Activated CD4-positive, CD25-positive, alpha-beta regulatory T cell (primary cell): Measurements from ENCODE around the gene SAMD14.

Experiments used
- DNase-seq, 4 experiments: peaks; one replicate each; lab custom pipeline; 2025; lab: John Stamatoyannopoulos, UW

SAMD14 gene

DNA sequence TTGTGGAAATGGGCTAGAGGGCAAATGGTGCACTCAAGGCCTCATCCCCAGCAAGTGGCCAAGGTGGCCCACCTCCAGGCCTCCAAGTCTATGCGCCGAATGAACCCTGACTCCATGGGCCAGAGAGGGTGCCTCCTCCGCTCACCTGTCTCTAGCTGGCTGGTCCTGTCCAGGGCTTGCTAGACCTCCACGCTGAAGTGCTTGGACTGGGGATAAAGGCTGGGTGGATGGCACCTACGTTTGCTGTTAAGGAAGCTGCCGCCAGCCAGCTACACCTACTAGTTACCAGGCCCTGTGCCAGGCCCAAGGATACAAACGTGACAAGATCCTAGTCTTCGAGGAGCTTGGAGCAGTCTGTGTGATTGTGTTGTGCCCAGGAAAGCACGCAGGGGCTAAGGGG lies 35.1 kb upstream of the SAMD14 start:
- DNase-seq = no peak

DNA sequence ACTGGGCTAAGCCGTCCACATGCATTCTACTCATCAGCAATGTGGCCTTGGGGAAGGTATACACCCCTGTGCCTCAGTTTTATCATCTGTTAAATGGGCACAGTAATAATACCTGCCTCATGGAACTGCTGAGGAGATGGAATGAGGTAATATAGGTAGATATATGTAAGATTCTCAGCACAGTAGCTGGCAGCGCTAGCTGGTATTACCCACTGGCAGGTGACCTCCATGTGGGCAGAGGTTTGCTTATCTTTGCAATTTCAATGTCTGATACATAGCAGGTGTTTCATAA lies 34.7 kb upstream of the SAMD14 start:
- DNase-seq = no peak

DNA sequence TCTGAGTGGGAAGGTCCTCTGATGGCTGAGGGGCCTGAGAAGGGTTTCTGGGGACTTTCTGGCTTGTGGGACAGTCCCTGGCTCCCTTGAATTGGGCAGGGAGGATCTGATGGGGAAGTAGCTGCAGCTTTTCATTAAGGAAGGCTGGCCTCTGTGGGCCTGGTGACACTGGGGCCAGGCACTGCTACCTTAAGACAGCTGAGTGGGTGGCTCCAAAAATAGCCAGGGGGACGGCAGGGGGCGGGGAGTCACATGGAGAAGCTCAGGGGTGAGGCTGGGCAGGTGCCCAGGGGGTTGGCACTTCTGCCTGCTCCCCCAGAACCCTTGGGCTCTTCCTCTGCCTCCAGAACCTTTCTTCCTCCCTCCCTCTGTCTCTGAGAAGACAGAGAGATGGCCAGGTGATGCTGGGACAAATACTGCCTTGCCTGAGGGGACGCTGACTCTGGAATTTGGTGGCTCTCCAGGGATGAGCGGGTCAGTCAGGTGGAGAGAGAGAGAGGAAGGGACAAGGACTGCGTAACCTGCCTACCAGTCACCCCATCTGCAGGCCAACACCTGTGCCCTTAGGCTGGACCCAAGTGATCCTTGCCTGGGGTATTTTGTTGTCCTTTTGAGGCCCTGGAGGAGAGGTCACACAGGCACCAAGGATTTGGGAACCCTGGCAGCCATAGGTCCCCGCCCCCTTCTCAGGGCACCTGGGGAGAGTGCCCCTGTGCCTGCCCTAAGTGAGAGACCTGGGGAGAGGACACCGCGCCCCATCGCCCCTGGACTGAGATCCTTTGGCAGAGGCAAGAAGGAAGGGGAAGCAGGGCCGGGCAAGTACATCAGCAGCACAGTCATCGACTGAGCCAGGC lies 34.1 kb upstream of the SAMD14 start:
- no peak for DNase-seq

DNA sequence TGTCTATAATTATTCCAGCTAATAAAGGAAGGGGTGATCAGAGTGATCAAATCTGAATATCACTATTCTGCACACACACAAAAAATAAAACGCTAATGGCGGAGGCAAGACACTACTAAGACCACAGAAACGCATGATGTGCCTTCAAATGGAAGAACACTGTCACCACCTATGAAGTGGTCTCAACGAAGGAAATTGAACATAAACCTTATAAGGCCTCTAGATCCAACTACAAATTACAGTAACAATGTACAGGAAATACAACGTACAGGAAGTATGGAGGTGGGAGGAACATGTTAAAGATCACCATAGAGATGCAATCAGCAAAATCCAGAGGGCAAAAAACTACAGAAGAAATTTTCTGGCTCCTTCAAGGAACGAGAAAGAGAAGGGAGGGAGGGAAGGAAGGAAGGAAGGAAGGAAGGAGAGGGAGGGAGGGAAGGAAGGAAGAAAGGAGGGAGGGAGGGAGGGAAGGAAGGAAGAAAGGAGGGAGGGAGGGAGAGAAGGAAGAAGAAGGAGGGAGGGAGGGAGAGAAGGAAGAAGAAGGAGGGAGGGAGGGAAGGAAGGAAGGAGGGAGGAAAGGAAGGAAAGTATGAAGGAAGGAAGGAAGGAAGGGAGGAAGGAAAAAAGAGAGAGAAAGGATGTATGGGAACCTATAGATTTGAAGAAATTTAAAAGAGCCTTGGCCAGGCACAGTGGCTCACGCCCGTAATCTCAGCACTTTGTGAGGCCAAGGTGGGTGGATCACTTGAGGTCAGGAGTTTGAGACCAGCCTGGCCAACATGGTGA lies 32.7 kb upstream of the SAMD14 start:
- no peak for DNase-seq

DNA sequence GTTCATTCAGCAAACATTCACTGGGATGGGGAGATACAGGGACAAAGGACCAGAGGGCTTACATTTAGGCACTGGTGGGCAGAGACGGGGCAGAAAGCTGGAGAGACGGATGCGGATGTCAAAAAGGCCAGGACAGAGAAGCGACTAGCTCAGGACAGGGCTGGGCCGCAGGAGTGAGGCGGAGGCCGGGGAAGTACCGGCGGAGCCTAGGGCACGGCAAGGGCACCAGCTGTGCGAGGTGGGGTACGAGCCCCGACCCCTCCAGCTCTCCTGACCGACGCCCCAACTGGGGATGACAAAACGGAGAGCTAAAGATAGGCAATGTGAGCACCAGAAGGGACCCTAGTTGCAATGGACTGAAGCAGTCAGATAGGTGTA lies 31.9 kb upstream of the SAMD14 start:
- no peak for DNase-seq

DNA sequence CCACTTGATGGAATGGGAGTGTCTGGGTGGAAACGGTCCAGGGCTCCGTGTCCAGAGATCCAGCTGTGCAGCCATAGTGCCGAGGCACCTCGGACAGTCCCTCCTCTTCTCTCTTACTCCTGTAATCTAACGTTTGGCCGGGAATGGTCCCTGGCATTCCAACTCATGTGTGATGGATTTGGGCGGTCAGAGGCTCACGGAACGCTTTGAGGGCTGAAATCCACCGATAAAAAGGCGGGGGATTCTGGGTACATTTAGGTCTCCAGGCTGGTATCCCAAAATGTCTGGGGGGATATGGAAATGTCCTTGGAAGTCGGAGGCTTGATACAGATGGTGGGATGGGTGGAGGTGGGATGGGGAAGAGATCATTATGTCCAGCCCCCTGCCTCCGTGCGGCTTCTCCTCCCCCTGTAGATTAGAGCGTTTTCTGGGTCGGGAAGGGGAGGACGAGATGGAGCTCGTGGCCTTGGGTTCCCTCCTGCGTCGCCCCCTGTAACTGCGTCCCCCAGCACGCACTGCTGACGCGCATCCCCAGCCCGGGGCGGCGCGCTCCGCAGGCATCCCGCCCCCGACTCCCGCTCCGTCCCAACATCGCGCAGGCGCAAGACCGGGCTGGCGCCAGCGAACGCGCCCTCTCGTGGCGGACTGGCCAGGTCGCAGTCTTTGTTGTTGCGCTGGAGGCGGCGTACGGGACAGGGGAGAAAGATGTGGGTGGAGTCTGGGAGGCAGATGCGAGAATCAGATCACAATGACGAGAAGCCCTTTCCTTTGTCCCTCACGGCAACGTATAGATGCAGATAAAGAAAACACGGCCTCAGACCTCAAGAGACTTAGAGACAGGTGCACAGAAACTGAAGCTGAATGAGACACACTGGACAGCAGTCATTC lies 31.3 kb upstream of the SAMD14 start:
- DNase-seq = peak; percentile 82 to 89 (median 86)

DNA sequence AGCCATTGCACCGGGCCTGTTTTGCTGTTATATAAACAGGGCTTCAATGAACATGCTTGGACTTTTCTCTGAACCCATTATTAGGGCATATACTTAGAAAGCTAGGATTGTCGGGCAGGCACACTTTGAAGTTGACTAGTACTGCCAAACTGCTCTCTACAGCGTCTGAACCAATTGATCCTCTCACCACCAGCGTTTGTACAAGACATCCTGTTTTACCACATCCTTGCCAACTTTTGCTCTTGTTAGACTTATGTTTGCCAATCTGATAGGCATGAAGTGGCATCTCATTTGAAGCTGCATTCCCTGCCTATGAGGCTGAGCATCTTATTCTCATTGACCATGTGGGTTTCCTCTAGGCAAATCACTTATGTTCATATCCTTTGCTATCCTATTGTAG lies 27.9 kb upstream of the SAMD14 start:
- no peak for DNase-seq

DNA sequence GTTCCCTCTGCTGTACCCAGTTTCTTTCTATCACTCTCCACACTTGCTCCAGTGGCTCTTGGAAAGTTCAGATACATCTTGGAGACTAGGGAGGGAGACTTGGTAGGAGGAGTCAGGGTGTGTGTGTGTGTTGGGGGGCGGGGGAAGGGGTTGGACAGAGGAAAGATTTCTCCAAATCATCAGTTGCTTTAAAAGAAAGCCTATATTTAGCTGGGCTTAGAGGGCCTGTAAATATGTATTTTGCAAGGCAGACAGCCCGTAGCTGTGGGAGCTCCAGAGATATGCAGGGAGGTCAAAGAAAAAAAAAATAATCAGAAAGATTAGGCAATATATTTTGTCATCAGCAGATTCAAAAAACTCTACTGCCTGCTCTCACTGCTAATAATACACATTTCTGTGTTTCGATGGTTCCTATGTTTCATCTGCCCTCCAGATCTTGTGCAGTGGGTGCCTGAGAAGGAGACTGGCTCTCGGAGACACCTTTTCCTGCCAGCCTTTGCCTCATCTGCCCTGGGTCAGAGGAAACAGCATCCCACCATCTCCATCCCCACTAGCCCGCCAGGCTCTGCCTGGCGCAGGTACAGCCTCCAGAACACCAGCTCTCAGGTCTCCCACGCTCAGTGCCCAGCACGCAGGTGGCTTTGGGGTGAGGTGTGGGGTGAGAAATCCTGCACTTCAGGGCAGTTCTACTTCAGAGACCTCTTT lies 25.3 kb upstream of the SAMD14 start:
- no peak for DNase-seq

DNA sequence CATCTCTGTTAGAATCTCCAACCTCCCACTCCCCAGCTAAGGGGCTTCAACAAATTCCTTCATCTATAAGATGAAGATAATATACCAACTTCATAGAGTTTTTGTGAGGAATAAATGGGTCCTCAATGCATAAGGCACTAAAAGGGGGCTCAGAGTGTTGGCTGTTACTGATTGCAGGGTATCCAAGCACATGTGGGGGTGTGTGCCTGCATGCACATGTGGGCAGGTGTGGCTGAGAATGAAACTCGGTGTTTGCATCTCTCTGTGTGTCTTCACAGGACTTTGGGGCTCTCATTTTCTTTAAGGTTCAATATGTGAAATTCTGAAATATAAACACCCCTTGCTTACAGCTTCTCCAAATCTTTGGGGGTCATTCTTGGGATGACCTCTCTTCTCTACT lies 24.6 kb upstream of the SAMD14 start:
- no peak for DNase-seq

DNA sequence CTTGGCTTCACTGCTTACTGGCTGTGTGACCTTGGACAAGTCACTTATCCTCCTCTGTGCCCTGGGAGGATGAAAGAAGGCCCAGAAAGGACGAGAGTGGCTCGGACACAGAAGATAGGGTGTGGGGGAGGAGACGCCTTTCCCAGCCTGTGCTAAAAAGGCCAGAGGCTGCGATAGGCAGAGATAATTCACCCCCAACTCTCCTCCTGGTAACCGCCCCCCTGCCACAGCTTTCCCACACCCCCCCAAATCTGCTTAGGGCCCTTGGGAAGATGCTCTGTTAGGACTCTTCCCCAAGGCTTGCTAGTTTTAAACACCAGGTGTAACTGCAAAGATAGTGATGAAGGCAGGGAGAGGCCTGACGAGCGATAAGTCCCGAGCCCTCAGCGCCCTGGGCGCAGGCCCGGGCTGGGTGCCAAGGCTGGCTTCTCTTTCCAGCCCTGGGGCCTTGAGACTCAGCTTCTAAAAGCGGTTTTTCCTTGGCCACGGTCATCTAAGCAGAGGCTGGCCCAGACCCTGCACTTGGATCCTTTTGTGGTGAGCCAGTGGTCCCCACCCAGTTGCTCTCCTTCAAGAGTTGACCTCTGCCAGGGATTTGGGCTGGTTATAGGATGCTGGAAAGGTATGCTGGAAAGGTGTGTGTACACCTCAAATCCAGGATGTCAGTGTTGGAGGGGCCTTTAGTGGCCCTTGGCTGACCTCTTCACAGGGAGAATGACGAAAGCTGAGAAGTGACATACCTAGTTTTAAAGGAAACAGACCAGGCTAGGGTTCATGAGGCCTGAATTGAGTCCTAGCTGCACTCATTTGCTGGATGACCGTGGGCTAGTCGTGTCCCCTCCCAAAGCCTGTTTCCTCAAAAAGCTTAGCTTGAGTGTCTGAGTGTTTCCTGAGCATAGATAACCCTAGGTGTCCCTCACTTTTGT lies 24.0 kb upstream of the SAMD14 start:
- DNase-seq = no peak

DNA sequence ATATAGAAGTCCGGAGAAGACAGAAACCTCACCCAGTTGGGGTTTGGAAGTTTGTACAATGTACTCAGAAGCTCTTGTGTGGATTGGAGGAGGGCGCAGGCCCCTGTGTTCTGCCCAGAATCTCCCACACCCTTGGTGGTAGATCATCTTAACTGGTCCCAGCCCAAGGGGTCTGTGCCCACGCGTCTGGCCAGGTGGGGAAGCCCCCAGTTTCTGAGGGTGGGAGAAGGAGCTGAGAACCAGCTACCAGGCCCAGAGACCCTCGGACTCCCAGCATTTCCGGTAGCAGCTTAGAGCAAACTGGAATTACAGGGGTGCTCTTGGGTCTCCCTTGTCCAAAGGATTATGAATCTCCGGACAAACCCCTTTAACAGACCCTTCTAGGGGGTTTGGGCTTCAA lies 22.8 kb upstream of the SAMD14 start:
- DNase-seq = no peak

DNA sequence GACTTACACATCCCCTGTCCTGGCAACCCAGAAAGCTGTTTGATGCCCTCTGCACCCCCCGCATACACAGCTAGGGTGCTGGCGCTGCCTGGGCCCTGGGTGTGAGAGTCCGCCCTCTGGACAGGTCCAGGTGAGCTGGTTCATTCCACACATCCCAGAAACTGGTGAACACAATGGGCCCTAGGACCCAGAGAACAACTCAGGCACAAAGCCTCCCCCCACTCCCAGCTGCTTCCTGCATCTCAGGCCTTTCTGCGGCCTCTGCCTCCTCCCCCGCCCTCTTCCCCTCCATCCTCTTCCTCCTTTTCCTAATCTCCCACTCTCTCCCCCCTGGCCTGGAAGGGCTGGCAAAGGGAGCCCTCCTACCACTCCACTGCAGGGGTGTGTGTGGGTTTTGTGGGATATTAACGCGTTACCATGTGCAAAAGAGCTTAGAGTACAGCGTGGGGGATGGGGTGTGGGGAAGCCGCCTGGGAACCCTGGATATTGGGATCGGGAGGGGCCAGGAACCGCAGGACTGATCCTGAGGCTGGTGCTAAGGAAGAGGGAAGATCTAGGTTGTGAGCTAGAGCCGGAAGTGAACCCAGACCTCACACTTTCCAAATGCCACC lies 22.1 kb upstream of the SAMD14 start:
- DNase-seq = peak in 2 of 4 experiments; percentile 12 to 23

DNA sequence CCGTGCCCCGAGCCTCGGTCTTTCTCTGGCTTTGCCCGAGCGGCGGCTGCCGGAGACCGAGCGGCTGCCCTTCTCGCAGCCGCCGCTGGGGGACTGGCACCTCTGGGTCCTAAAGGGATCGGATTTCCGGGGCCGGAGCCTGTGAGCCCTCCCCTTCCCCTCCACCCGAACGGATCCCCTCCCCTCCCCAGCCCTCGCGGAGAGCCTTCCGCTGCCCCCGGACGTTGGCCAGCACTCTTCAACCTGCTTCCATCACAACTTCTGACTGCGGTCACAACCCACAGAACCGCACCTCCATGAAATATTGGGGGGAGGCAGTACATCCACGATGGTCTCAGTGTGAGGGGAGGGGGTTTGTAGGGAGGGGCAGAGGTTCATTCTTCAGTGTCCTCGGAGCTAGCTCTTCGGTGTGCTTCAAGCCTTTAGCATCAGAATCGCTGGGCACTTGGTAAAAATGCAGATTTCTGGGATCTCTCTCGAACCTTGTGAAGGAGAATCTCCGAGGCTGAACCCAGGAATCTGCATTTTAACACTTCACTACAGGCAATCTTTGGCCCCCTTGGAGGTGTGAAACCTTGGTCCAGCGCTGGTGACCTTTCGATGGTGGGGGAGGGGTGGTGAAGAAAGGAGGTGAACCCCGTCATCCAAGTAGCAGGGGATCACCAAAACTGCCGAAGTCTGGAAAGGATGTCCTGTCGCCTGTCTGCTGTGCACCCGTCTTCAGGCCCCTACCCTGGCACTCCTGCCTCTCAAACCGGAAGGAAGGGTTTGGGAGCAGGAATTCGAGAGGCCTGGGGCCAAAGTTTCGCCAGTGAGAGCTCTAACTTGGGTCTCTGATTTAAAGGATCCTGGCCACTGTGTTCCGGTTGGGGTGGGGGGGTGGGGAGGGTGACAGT lies 21.3 kb upstream of the SAMD14 start:
- DNase-seq = peak; percentile 61 to 76 (median 73)

DNA sequence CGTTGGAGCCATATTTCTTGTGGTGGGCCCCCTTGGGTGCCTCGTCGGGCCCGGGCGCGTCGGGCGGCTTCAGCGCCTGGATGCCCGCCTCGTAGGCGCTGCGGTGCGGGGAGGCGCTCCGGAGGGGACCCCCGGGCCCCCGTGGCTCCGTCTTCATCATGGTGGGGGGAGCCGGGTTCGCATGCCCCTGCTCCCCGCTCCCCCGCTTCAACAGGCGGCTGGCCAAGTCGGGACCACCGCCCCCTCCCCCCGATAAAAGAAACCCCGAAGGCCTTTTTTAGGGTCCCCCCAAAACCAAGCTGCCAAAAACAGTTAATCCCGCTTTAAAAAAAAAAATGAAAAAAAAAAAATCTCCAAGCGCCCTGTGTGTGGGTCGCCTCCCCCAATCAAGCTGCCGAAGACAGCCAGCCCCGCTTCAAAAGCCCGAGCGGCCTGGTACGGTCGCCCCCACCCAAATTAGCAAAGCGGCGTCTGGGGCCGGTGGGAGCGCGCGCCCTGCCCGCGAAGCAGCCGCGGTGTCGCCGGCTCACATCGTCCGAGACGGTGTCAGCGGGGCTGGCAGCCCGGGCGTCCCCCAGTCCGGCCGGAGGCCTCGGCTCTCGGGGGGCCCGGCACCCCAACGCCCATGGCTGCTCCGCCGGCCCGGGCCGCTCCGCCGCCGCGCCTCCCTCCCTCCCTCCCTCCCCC lies 20.5 kb upstream of the SAMD14 start, which contains the start of gene PPP1R9B:
TSS of gene PPP1R9B (minus strand) at position 324 of the 687 bp plus-strand sequence. CDS start at position 160, 164 bp downstream.
- no peak for DNase-seq

DNA sequence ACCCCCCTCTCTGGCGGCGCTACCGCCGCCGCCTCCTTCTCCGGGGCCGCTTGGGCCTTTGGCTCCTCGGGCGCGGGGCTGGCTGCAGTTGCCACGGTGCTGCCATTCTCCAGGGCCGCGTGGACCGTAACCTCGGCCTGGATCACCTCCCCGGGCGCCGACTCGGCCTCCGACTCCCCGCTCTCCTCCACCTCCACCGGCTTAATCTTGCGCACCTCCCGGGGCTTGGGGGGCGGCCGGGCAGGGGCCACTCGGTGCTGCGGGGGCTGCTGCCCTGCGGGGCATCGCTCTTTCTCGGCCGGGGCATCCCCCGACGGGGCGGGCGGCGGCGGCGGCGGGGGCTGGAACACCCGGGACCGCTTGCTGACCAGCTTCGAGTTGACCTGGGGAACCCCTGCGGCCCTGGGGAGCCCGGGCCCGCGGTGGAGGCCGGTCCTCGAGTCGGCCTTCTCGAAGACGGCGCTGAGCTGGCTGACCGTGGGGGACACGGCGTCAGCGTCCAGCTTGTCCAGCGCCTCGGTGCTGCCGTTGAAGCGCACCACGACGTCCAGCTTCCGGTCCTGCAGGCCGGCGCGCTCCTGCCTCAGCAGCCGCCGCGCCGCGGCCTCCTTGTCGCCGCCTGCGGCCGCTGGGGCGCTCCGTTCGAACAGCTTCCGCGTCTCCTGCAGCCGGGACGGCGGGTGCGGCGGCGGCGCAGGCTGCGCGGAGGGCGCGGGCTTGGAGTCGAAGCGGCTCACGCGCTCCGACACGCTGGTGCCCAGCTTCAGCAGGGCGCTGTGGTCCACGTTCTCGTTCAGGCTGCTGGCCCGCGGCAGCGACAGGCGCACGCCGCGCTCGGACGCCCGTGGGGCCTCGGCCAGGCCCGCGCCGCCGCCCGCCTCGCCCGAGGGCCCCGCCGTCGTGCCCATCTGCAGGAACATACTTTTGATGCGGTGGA lies 19.7 kb upstream of the SAMD14 start:
- DNase-seq = peak in 2 of 4 experiments; percentile 29 to 35

DNA sequence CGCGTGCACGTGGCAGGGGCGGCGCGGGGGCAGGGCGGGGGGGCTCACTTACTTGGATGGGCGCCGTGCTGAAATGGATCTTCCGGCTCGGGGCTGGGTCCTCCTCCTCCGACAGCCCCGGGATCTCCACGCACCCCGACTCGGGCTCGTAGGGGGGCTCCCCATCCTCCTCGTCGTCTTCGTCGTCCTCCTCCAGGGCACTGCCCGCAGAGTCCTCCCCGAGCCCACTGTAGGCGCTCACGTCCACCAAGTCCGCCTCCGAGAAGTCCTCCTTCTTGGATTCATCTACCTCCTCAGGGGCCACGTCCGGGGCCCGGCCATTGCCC lies 19.1 kb upstream of the SAMD14 start:
- no peak for DNase-seq
